SIG-M5 (cell line): ENCODE results near the gene IL23R.

ENCODE experiments used
- DNase-seq: peaks from one replicate; lab custom pipeline; 2025; lab: John Stamatoyannopoulos, UW

IL23R gene

DNA sequence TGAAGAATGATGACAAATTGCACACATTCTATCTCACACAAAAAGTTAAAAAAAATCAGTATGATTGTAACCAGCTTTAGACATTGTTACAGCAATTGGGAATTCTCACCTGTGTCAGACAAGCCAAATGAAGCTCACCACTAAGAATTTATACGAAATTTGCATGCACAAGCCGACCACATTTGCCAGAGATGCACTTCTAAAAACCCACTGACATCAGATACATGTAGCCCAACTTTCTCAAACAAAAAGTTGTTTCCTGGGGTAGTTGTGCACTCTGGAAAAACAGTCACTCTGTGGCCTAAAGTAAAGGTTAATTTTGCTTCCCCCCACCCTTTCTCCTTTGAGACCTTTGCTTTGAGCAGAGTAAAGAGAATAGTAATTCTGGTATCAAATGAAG, 73.5 kb downstream of the IL23R start:
- DNase-seq = no peak

DNA sequence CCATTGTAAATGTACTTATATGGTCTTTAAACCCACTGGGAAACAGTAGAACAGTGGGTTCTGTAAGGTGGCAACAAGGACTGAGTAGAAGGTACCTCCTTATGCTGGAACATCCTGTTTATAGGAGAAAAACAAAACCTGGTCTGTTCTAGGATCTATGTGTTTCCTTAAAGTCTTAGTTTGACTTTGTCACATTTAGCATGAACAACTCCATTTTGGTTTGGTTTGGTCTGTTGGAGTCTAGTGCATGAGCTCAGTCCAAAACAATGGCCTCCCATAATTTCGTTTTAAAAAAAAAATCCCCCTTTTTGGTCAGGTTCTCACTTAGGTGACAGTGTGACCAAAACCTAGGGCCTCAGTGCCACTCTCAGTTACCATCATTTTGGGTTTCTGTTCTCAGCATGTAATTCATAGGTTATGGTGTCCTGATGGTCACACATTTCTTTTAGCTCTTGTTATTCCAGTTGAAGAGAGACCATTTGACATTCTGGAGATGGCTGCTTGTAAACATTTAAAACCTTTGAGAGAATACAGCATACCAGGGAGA, 75.0 kb downstream of the IL23R start:
- DNase-seq = no peak

DNA sequence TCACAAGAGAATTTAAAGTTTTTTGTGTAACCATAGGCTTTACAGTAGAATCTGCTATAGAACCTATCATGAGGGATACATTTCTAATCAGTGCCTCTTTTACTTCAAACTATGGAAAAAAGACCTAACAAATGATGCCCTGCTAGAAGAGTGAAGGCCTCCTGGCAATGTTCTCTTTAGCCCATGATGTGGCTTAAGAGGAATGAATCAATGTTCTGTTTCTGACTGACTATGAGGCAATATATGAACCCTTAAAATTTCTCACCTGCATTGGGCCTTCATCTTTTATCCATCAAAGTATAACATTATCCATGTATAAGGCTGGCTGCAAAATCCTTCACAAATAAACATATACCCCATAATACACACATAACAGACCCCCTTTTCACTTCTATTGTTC, 75.8 kb downstream of the IL23R start:
- no peak for DNase-seq

- no peak for DNase-seq
These were observed 83.9 kb downstream of the IL23R start for GRCh38 chr1:67250051-67250653.

DNA sequence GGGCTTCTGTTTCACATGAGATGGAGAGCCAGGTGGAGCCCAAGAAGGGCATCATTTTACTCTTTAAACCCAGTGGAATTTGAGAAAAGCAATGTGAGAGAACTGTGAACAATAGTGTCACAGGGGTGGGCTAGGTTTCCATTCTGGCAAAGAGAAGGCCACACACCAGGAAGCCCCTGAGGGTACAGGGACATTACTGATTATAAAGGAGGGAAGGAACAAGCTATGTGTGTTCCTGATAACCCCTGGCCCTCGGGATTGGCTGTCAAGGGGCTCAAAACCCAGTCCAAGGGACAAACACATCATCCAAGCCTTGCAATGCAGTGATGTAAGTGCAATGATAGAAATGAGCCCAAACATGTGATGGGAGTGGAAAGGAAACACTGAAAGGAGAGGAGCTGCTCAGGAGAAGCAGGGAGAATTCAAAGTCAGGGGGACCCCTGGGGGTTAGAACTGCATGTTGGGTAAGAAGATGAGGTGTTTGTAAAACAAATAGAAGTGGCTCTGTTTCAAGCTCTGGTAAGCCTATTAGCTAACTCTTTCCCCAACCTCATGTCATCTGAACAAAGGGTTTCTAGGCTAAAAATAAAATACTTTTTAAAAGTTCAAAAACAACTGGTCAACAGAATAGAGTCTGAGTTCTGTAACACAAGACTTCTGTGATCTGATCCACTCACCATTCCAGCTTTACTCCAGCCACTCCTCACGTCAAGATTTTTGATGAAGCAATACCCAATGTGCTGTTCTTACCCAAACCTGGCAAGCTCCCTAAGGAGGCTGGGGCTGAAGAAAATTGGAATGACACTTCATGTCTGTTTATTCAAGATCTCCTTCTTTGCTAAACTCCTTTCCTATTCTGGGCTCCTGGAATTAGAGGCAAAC, 90.3 kb downstream of the IL23R start:
- DNase-seq = no peak

DNA sequence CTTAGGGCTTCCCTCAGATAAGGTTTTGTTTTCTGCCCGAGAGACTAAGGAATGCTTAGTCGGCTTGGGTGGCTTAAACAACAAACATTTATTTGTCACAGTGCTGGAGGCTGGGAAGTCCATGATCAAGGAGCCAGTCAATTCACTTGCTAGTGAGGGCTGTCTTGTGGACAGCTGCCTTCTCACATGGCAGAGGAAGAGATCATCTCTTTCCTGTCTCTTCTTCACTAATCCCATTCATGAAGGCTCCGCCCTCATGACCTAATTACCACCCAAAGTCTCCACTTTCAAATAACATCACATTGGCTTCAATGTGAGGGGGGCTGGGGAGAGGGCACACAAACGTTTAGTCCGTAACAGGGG, 90.9 kb downstream of the IL23R start:
- no peak for DNase-seq

- no peak for DNase-seq
These were observed 95.4 kb downstream of the IL23R start for GRCh38 chr1:67261680-67262079.

- no peak for DNase-seq
These were observed 96.5 kb downstream of the IL23R start for GRCh38 chr1:67262735-67263134.

GRCh38 chr1:67264152-67264551, 97.9 kb downstream of the IL23R start:
- DNase-seq = no peak

DNA sequence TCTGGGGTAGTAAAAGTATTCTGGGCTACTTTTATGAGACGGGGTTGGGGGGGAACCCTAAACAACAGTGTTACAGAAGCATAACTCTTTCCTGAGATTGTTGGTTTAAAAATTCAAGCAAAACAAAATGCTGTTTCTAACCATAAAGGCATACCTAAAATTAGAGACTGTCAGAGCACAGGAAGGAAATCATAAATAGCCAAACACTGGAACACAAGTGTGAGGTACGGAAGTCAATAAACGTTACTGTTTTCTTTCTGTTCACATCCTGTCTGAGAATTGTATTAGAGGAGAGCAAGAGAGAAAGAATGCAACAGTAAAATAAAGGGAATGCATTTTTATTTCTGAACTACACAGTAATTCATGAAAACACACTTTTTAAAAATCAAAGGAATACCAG, 98.6 kb downstream of the IL23R start:
- DNase-seq = no peak

DNA sequence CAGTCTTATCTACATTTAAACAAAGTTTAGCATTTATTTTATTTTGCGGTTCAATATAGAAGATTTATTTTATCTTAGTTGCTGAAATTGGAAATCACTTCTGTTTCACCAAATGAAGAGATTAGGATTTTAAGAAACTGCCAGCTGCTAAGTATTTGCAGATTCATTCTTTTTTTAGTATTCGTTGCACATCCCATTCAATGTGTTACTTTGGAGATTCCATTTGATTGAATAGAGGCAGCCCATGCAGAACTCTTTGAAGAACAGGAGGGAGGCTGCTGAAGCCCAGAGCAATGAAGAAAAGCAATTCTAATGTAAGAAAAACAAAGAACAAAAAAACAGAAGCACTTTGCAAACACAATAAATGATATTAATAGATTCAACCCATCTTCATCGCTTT, 102.8 kb downstream of the IL23R start:
- DNase-seq = no peak

DNA sequence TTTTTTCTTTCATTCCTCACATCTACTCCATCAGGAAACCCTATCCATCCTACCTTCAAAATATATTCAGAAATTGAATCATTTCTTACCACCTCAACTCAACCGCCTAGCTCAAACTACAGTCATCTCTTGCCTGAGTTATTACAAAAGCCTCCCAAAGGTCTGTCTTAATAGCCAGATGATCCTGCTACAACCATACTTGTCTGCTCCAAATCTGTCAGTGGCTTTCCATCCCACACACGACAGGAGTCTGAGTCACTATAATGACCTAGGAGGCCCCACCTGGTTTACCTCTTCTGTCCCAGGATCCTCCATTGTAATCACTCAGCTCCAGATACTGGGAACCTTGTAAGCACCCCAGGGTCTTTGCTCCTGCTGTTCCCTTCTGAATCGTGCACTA, 104.3 kb downstream of the IL23R start:
- no peak for DNase-seq

DNA sequence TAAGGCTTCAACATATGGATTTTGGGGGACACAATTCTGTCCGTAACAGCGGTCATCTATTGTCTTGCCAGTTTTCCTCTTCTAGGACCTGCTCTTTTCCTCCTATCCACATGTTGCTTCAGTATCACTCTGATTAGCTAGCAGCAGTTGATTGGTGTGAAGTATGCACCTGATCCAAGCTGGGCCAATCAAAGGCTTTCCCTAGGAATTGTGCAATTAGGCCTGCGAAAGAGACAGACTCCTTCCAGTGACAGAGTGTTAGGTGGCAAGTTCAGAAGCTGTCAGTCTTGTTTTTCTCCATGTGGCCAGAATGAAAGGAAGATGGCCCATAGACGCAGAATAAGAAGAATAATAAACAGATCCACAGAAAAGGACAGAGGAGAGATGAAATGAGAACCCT, 107.3 kb downstream of the IL23R start:
- DNase-seq = no peak

DNA sequence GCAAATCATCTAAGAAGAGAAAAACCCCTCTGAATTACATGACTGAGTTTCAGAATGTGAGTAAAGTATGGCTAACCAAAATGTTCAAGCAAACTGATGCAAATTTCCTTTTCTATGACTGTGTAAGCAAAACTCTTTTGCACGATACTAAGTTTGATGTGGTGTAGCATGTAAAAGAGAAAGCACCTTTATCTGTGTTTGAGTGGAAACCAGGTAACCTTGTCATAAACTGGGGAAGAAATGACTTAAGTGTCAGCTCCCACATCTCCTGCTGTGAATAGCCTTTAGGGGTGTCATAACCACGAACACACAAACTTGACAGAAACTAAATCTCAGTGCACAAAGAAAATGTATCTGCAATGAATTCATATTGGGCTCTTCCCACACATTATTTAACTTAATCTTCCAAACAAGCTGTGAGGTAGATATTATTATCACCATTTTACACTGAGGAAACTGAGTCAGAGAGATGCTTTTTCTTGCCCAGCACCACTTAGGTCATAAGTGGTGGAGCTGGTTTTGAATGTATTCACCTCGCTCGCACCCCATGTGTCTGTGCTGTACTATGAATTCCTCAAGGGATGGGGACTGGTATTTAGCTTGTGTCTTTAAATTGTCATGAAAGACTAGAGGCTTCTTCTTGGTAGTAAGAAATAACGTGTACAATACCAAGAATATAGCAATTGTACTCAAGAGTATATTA, 108.5 kb downstream of the IL23R start:
- DNase-seq = no peak

DNA sequence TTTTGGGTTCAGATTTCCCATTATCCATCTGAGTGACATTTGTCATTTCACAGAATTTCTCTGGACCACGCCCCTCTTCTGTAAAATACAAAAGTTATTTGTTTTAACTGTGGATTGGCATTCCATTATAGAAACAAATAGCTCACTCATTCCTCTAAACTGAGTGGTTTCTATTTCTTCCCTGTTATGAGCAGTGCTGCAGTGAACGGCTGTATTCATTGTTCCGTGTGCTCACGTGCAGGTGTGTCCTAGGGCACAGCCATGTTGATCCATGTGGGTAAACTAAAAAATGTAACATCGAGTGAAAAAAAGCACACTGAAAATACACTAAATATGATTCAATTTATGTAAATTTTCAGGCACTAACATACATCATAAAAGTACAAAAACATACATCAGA, 114.4 kb downstream of the IL23R start:
- no peak for DNase-seq

DNA sequence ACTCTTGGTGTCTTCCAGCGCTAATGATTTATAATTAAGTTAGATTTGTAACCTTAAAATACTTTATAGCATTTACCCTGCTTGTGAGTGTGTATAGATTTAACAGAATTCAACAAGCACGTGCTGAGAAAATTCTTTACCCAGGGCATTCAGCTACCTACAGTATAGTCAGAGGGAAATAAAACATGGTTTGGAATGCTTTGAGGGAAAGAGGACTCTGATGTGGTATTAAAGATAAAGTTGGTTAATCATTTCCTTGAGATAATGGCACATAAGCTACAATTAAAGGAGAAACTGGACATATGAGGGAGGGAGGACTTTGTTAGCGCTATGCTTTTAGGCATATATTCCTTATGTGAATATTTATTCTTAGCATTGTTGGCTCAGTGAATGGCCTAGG, 115.0 kb downstream of the IL23R start:
- DNase-seq = no peak

- DNase-seq = no peak
These were observed 119.7 kb downstream of the IL23R start for GRCh38 chr1:67285780-67286488.

GRCh38 chr1:67290236-67290635, 124.0 kb downstream of the IL23R start:
- no peak for DNase-seq

- no peak for DNase-seq
These were observed 128.8 kb downstream of the IL23R start for GRCh38 chr1:67294836-67295617.

DNA sequence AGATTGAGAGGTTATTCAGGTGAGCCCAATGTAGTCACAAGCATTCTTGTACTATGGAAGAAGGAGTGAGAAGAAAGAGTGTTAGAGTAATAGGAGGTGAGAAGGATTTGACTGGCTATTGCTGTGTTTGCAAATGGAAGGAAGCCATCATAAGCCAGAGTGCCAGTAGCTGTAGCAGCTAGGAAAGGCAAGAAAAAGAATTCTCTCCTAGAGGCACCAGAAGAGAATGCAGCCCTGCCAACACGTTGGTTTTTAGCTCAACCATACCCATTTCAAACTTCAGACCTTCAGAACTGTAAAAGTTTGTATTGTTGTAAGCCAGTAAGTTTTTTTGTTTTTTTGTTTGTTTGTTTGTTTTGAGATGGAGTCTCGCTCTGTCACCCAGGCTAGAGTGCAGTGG, 132.5 kb downstream of the IL23R start:
- no peak for DNase-seq

GRCh38 chr1:67299296-67299695, 133.0 kb downstream of the IL23R start:
- DNase-seq = no peak
